MM.1S (cell line): ENCODE results near the gene TMEM245.

Experiments used
- EZH2 ChIP-seq: fragments of 300-600 bp; sonication (generic); optimal IDR thresholded peaks from 2 replicates; pipeline ENCODE3; 2017; ENCODE audit warnings: low read depth, mild to moderate bottlenecking, antibody characterized with exemption, low read length, mixed read lengths
- EZH2phosphoT487 ChIP-seq: fragments of 300-600 bp; sonication (generic); IDR thresholded peaks from 2 replicates; pipeline ENCODE4 v1.6.1; 2018; ENCODE audit warnings: antibody characterized with exemption, low read length
- TF ChIP-seq, protein P1 (sequence below): fragments of 300-600 bp; sonication (generic); IDR thresholded peaks from 2 replicates; pipeline ENCODE4 v1.5.1; 2016; ENCODE audit warnings: antibody characterized with exemption, low read length, mixed read lengths

DNA sequence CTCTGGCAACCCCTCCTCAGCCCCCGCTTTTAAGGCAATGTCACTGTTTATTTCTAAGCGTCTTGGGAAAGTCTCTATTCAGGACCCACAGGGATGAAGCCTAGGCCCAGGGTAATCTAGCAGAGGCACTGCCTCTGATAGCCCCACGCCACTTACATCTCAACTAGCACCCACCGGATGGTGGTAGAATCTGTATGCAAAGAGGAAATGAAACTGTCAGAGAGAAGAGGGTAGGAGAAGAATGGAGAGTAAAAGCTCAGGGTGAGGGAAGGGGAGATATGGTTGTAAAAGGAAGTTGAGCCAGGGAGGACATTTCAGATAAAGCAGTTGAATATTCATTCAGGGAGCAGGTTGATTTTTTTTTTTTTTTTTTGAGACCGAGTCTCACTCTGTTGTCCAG lies 44.3 kb upstream of the TMEM245 start:
- TF ChIP-seq, protein P1, sequence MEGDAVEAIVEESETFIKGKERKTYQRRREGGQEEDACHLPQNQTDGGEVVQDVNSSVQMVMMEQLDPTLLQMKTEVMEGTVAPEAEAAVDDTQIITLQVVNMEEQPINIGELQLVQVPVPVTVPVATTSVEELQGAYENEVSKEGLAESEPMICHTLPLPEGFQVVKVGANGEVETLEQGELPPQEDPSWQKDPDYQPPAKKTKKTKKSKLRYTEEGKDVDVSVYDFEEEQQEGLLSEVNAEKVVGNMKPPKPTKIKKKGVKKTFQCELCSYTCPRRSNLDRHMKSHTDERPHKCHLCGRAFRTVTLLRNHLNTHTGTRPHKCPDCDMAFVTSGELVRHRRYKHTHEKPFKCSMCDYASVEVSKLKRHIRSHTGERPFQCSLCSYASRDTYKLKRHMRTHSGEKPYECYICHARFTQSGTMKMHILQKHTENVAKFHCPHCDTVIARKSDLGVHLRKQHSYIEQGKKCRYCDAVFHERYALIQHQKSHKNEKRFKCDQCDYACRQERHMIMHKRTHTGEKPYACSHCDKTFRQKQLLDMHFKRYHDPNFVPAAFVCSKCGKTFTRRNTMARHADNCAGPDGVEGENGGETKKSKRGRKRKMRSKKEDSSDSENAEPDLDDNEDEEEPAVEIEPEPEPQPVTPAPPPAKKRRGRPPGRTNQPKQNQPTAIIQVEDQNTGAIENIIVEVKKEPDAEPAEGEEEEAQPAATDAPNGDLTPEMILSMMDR, result no peak
- TF ChIP-seq EZH2 (no peak), EZH2phosphoT487 (no peak)
